22Rv1 (cell line): ENCODE results near the gene ZNF428.

Experiments used
- CTCF ChIP-seq: fragments of 450-650 bp; IDR thresholded peaks from 2 replicates; pipeline ENCODE4 v1.5.1; 2017; ENCODE audit warnings: mild to moderate bottlenecking
- ZFX ChIP-seq: fragments of 450-650 bp; IDR thresholded peaks from 2 replicates; pipeline ENCODE4 v1.6.1; 2017; ENCODE audit warnings: antibody characterized with exemption, borderline replicate concordance

GRCh38 chr19:43584484-43584883 lies 34.9 kb downstream of the ZNF428 start:
- no peak for TF ChIP-seq CTCF
- no peak for TF ChIP-seq ZFX
